Stimulated activated CD4-positive, alpha-beta T cell treated with anti-CD3 and anti-CD28 coated beads, TNF-alpha, amount 100 ng/mL, for 4 hours (primary cell): Measurements from ENCODE around the gene HRH4.

ENCODE experiments used
- DNase-seq, 3 experiments: peaks; one replicate each; pipeline ENCODE4 v3.0.0-alpha.2; 2020; ENCODE audit warnings: low read depth in 3 of 3

Gene HRH4

DNA sequence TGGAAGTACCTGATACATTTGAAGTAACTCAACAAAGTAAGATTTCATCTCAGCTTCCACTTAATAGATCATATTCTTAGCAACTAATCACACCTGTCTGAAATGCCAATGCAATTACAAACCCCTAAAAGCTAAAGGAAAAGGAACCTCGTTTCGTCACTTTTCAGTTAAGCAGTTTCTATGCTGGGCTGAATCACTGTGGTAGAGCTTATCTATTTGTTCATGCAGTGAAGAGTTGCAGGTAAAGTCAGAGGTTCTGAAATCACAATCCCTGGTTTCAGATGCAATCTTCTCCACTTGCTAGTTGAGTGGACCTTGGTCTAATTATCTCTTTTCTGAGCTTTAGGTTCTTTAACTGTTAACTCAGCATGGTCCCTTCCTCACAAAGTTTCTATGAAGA lies 6.3 kb downstream of the HRH4 start:
- no peak for DNase-seq

DNA sequence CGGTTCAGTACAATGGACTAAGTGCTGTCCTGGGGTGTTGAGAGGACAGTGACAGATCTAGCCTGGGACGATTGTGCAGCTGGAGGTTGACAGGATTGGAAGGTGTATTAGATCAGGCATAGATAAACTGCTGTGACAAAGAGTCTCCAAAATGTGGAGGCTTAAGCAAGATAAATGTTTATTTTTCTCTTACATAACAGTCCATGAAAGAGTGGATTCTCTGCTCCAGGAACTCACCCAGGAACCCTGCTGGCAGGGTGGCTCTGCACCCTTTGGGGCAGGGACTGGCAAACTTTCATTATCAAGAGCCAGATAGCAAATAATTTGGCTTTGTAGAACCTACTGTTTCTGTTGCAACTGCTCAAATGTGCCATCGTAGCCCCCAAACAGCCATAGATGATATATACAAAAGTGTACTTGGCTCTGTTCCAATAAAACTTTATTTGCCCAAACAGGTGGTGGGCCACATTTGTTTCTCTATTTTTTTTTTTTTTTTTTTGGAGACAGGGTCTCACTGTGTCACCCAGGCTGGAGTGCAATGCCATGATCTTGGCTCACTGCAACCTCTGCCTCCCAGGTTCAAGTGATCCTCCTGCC lies 9.7 kb downstream of the HRH4 start:
- no peak for DNase-seq

- DNase-seq: no peak
These were observed 10.4 kb downstream of the HRH4 start for GRCh38 chr18:24470805-24471204.

GRCh38 chr18:24472591-24472990 lies 12.2 kb downstream of the HRH4 start:
- DNase-seq: no peak

DNA sequence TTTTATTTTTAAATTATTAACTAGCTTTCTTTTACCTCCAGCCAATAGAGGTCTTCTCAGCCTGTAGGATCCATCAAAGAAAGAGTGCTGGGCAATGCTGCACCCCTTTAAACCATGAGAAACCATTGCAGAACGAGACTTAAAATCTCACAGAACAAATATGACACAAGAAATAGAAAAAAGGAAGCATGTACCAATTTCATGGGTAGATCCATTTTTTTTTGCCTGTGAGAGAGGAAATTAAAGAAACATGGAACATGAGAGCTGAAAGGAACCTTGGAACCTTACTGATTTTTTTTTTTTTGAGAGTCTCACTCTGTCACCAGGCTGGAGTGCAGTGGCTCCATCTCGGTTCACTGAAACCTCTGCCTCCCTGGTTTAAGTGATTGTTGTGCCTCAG lies 14.0 kb downstream of the HRH4 start:
- DNase-seq: no peak

GRCh38 chr18:24475926-24476589 lies 15.6 kb downstream of the HRH4 start:
- DNase-seq: no peak

DNA sequence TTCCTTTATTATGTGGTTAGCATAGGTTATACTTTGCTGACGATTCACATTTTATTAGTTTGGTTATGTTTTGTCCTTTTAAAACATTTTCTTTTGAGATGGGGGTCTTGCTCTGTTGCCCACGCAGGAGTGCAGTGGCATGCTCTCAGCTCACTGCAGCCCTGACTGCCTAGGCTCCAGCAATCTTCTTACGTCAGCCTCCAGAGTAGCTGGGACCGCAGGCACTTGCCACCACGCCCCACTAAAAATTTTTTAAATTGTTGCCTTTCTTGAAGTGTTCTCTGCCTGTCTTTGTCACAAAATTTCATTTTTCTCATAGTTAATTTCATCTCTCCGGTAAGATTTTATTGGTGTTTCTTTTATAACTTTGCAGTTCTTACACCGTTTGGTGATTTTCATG lies 18.9 kb downstream of the HRH4 start:
- DNase-seq: no peak

- no peak for DNase-seq
These were observed 22.4 kb downstream of the HRH4 start for GRCh38 chr18:24482821-24483220.

- no peak for DNase-seq
These were observed 25.2 kb downstream of the HRH4 start for GRCh38 chr18:24485681-24486080.

DNA sequence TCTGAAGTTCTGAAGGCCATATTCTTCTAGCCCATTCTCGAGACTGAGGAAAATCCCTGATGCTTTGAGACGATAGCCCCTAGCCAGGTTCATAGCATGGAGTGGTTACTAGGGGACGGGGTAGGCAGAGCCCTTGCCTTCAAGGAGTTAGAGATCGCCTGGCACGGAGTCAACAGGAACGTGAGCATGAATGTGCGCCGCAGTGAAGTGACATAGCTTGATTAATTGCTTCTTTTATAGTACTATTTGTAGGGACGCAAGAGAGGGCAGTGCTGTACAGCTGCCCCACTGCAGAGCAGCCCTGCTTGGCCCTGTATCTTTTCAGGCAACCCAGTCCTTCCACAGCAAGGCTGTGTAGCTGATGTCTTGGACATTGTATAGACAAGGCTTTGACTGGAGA lies 26.2 kb downstream of the HRH4 start:
- DNase-seq: no peak

DNA sequence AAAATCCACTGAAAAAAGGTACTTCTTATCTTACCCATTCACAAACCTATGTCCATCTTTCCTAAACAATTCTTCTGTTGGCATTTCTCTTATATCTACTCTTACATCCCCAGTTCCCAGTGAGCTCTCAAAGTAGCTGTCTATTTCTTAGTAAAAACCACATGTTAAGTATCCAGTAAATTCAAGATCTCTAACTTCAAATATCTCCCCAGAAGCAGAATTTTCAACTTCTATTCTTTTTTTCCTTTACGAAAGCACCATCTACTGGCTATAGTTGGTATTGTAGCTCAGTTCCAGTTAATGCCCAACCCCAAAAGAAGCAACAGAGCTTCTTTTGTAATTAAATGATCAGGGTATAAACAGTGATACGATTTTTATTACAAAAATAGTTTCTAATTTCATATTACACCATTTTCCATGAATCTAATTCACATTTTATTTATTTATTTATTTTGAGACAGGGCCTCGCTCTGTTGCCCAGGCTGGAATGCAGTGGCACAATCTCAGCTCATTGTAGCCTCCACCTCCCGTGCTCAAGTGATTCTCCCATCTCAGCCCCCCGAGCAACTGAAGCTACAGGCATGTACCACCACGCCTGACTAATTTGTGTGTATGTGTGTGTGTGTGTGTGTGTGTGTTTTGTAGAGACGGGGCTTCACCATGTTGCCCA lies 28.5 kb downstream of the HRH4 start:
- no peak for DNase-seq

GRCh38 chr18:24490539-24490938 lies 30.1 kb downstream of the HRH4 start:
- DNase-seq: no peak

- DNase-seq: no peak
These were observed 31.7 kb downstream of the HRH4 start for GRCh38 chr18:24491927-24492834.

DNA sequence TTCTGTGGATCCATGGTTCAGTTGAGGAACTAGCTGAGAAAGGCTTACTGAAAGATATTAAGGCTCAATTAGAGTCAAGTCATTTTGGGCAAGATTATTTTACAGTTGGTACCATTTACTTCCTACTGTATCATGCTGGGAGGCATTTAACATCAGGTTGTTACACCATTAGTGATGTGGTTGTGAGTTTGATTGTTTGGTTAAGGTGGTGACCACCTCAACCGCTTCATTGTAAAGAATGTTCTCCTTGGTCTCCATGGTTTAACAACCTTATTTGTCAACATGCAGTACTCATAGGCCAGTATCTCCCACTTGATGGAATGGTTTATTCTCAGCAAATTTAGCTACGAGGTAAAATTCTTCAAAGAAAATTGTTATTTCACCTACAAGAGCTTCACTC lies 34.1 kb downstream of the HRH4 start:
- DNase-seq: no peak

DNA sequence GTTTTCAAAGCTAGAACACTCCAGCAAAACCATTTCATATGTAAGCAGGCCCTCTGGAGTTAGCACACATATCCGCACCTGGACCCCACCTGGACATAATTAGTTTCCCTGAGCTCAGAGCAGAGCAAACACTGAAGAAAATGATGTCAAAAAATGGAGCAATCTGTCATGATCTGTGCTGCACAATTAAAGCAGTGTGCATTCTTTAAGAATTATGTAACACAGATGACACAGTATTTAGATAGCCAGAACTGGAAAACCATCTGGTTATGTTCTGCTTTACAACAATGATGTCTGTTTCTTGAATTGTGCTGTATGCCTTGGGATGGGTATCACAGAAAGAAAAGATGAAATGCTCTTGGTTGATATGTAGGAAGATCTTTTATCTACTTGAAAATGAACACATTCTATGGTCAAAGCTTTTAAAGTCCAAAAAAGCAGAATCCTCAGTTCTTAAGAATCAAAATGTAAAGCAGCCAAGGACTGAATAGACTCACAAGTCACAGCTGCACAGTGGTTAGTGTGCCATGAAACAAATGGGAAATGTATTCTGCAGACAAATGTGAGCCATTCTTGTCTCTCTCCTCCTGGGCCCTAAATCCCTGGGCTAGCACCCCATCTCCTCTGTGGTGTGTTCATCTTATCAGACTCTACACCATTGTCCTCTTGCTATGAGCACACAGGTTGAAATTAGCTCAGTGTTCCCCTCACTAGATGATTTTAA lies 36.8 kb downstream of the HRH4 start:
- no peak for DNase-seq

- DNase-seq: no peak
These were observed 39.4 kb downstream of the HRH4 start for GRCh38 chr18:24499814-24500213.

- no peak for DNase-seq
These were observed 39.8 kb downstream of the HRH4 start for GRCh38 chr18:24500217-24500616.

DNA sequence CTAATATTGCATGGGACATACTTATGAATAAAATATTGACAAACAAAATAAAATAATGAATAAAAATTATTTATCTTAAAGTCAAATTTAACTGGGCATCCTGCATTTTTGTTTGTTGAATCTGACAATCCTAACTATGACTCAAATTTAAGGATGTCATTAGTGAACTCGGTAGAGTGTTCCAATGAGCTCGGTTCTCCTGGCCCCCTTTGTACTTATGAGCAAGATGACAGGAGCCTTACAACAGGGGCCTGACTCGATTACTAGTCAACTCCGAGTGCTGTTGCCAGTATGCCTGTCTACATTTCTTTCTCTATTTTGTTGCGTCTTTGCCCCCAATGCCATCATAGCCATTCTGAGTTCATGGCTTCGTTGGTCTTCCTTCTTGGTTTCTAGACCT lies 40.3 kb downstream of the HRH4 start:
- DNase-seq: no peak

- no peak for DNase-seq
These were observed 42.5 kb downstream of the HRH4 start for GRCh38 chr18:24502667-24503523.

GRCh38 chr18:24504401-24504800 lies 44.0 kb downstream of the HRH4 start:
- no peak for DNase-seq

GRCh38 chr18:24506175-24506574 lies 45.7 kb downstream of the HRH4 start:
- no peak for DNase-seq
